Kidney (tissue), 14 donors: Measurements from ENCODE around the gene RPS3. TPM values are rescaled to one million over a fixed set of nuclear protein-coding genes. Genes with fewer than 3 reads are reported as not detected.
"Not testable (repeated sequence)": the region's sequence is repeated elsewhere in the genome, so short reads cannot be mapped to it uniquely, and the experiment has no call there.

ENCODE experiments used
- DNase-seq, 5 donors: peaks; one replicate each; pipeline ENCODE4 v3.0.0-alpha.2; 2013 to 2020
- FAIRE-seq: peaks from 2 replicates; lab custom pipeline; 2012; peaks lifted over from hg19 to GRCh38; lab: Jason Lieb, UNC
- H3K27ac ChIP-seq, 2 donors: one replicate each; pipeline ENCODE4 v1.7.0; 2013; ENCODE audit warnings: low read depth in 2 of 2, low read length in 2 of 2, inconsistent platforms in 1 of 2
- H3K27me3 ChIP-seq: one replicate; pipeline ENCODE4 v1.7.1; 2013; ENCODE audit warnings: low read length, inconsistent platforms; ENCODE audit not compliant: control insufficient read depth, insufficient read depth
- H3K36me3 ChIP-seq, 3 donors: one replicate each; pipeline versions ENCODE4 v1.7.0 to v1.7.1; 2013; ENCODE audit warnings: low read length in 3 of 3, control low read depth in 1 of 3, inconsistent platforms in 1 of 3; ENCODE audit not compliant: insufficient read depth in 3 of 3, control insufficient read depth in 2 of 3
- H3K4me1 ChIP-seq, 3 donors: one replicate each; pipeline versions ENCODE4 v1.7.0 to v1.7.1; 2013; ENCODE audit warnings: low read length in 3 of 3, inconsistent platforms in 1 of 3, low read depth in 1 of 3; ENCODE audit not compliant: control insufficient read depth in 2 of 3, insufficient read depth in 2 of 3
- H3K4me3 ChIP-seq, 3 donors: one replicate each; pipeline versions ENCODE4 v1.7.0 to v1.8.1; 2013; ENCODE audit warnings: low read length in 3 of 3, control low read depth in 1 of 3, inconsistent platforms in 1 of 3
- H3K9ac ChIP-seq, 3 donors: one replicate each; pipeline versions ENCODE4 v1.7.0 to v1.7.1; 2013; ENCODE audit warnings: low read length in 3 of 3, control low read depth in 1 of 3, inconsistent platforms in 1 of 3
- H3K9me3 ChIP-seq, 3 donors: one replicate each; pipeline versions ENCODE4 v1.7.0 to v1.7.1; 2013; ENCODE audit warnings: low read length in 3 of 3, control low read depth in 1 of 3, inconsistent platforms in 1 of 3; ENCODE audit not compliant: control insufficient read depth in 2 of 3, insufficient read depth in 1 of 3
- intact Hi-C: fragments of 100-400 bp; cut with DNase I; formaldehyde crosslinking; loops from one replicate; pipeline ENCODE4 v1.11.1; 2022
- polyA plus RNA-seq: library from polyadenylated mRNA; stranded (reverse); fragments of 350-450 nt; fragmentation: Illumina TruSeq; extraction: RNeasy Lipid Tissue Mini Kit (QIAGEN cat#74804); gene quantifications from one replicate; pipeline ENCODE4 v1.2.3, GENCODE V29; 2014; ENCODE audit warnings: low read depth, low replicate concordance; ENCODE audit not compliant: insufficient read depth
- total RNA-seq: library from RNA; stranded (reverse); fragmentation: NEBNext Ultra II Directional; extraction: Animal tissue kit (Norgen Biotek cat#: 25700); gene quantifications from one replicate; pipeline ENCODE4 v1.2.1, GENCODE V29; 2021
- TF ChIP-seq, protein P1 (sequence below): IDR thresholded peaks from 3 replicates; pipeline ENCODE4 v1.5.1; 2012; ENCODE audit warnings: mild to moderate bottlenecking, moderate library complexity, borderline replicate concordance; ENCODE audit not compliant: insufficient read depth; ENCODE audit errors: extremely low read depth
- donor health status: control.
- donor health status: control.
- donor health status: control.
- donor health status: control.
- donor health status: control.
- donor health status: DM: yes; HTN: yes; CAD: no.
- donor health status: Normal renal cell carcinoma (clear cell type).

RPS3 gene
- total and polyA plus RNA-seq, 2 donors from 2014 or later = 1,510 to 1,724 TPM

GRCh38 chr11:75356613-75357012, 42.7 kb upstream of the RPS3 start:
- intact Hi-C loops = no loop called here
- no peaks in the 10 kb centered on the region for H3K36me3 ChIP-seq
- H3K4me1 ChIP-seq = peaks cover 0 to 9% (median 0%) of the 10 kb centered on the region in 3 donors
- H3K9me3 ChIP-seq = no peaks in the 10 kb centered on the region
- no peak overlapping the region for H3K9ac ChIP-seq
- FAIRE-seq (no peak), DNase-seq (no peak)
- H3K4me3 ChIP-seq = no peak overlapping the region
- TF ChIP-seq, protein P1, sequence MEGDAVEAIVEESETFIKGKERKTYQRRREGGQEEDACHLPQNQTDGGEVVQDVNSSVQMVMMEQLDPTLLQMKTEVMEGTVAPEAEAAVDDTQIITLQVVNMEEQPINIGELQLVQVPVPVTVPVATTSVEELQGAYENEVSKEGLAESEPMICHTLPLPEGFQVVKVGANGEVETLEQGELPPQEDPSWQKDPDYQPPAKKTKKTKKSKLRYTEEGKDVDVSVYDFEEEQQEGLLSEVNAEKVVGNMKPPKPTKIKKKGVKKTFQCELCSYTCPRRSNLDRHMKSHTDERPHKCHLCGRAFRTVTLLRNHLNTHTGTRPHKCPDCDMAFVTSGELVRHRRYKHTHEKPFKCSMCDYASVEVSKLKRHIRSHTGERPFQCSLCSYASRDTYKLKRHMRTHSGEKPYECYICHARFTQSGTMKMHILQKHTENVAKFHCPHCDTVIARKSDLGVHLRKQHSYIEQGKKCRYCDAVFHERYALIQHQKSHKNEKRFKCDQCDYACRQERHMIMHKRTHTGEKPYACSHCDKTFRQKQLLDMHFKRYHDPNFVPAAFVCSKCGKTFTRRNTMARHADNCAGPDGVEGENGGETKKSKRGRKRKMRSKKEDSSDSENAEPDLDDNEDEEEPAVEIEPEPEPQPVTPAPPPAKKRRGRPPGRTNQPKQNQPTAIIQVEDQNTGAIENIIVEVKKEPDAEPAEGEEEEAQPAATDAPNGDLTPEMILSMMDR = no peak
- H3K27ac ChIP-seq = no peak overlapping the region
- no peaks in the 10 kb centered on the region for H3K27me3 ChIP-seq

DNA sequence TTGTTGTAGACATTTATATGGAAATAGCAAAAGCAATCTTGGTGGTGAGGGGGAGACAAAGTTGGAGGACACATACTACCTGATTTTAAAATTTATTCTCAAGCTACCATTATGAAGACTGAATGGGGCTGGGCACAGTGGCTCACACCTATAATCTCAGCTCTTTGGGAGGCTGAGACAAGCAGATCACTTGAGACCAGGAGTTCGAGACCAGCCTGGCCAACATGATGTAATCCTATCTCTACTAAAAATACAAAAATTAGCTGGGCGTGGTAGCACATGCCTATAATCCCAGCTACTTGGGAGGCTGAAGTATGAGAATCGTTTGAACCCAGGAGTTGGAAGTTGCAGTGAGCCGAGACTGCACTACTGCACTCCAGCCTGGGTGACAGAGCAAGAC, 37.0 kb upstream of the RPS3 start:
- FAIRE-seq = not testable (repeated sequence)

GRCh38 chr11:75365711-75366181, 33.6 kb upstream of the RPS3 start:
- Histone ChIP-seq H3K4me3 (no peak overlapping the region), H3K36me3 (no peaks in the 10 kb centered on the region), H3K9me3 (no peaks in the 10 kb centered on the region), H3K4me1 (no peaks in the 10 kb centered on the region), H3K27ac (no peak overlapping the region), H3K27me3 (no peaks in the 10 kb centered on the region), H3K9ac (no peak overlapping the region)
- FAIRE-seq (no peak), DNase-seq (no peak)
- TF ChIP-seq, protein P1 = no peak
- intact Hi-C loops = no loop called here

More for the DNA sequence above, 37.0 kb upstream of the RPS3 start:
- intact Hi-C loops, H3K9ac ChIP-seq, H3K27me3 ChIP-seq, H3K4me1 ChIP-seq, DNase-seq, H3K9me3 ChIP-seq, H3K36me3 ChIP-seq, H3K27ac ChIP-seq, H3K4me3 ChIP-seq: not testable (repeated sequence)

DNA sequence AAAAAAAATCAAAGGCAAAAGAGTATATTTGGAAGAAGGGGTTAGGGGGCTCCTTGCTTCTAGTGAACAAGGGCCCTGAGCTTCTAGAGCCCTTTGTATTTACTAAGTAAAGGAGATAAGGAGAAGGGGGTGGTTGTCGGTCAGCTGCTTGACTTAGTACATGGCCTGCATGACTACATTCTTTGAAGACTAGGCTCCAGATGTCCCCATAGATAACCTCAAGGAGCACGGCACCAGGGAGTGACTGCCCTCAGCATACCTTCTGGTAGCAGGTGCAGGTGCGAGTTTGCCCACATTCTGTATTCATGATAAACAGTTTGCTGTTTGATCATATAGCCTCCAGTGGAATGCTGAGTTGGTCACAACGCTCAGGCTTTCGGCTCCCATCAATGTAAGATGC, 32.5 kb upstream of the RPS3 start:
- H3K9ac ChIP-seq, H3K27me3 ChIP-seq, DNase-seq, H3K36me3 ChIP-seq, FAIRE-seq, intact Hi-C loops, H3K4me1 ChIP-seq, H3K4me3 ChIP-seq, H3K27ac ChIP-seq, H3K9me3 ChIP-seq: not testable (repeated sequence)
